Stimulated activated CD4-positive, alpha-beta T cell treated with anti-CD3 and anti-CD28 coated beads, TNF-alpha, amount 100 ng/mL, for 4 hours (primary cell): ENCODE data around the gene DMTF1.

ENCODE experiments used
- DNase-seq, 3 experiments: peaks; one replicate each; pipeline ENCODE4 v3.0.0-alpha.2; 2020; ENCODE audit warnings: low read depth in 3 of 3

DMTF1 gene

GRCh38 chr7:87147500-87147899 lies 4.8 kb upstream of the DMTF1 start:
- no peak for DNase-seq

- DNase-seq: no peak
Measured at GRCh38 chr7:87148332-87148955, 3.8 kb upstream of the DMTF1 start.

DNA sequence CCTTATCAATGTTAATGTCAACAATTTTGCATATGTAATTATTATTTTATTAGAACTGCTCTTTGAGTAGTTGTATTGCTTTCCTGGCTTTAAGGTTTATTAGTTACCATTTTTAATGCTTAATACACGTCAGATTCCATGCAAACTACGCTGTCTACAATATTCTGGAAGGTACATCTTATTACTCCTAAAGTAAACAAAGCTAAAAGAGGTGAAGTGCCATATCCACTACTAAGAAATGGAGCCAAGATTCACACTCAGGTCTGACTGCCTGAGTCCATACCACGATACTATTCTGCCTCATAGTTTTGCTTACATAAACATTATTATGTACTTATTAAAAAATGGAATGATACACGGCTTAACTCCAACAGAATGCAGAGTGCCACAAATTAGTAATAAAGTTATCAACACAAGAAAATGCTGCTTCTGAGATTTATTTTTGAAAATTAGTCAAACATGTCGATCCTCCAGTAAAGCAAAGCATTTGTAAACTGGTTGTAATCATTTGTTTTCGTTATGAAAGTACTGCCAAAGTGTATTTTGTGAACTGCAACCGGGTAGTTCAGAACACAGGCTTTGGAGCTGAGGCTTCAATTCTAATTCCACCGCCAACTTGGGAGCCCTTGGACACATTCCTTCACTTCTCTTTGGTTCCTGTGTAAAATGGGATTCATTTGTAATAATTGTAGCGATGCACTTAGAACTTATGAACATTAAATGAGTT lies 1.1 kb upstream of the DMTF1 start:
- no peak for DNase-seq

DNA sequence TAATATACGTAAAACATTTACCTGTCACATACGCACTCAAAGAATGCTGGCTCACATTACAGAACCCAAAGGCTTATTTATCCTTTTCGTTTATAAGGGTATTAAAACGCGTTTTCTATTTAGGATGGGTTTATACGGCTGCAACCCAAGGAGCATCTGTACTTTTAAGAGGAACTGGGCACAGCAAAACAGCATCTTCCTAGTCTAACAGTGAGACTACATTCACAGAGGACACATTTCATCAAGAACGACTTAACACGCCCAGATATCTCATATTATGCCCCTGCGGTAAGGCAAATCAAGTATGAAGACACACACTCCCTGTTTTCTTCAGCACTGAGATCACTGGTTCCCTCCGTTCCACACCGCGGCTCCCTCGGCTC lies 533 bp upstream of the DMTF1 start:
- no peak for DNase-seq

GRCh38 chr7:87152897-87153641 lies 816 bp downstream of the DMTF1 start:
- DNase-seq: peak in 1 of 3 experiments; percentile 18

- DNase-seq: no peak
Measured at GRCh38 chr7:87154166-87154565, 1.9 kb downstream of the DMTF1 start.

GRCh38 chr7:87154569-87154968 lies 2.3 kb downstream of the DMTF1 start:
- DNase-seq: no peak

DNA sequence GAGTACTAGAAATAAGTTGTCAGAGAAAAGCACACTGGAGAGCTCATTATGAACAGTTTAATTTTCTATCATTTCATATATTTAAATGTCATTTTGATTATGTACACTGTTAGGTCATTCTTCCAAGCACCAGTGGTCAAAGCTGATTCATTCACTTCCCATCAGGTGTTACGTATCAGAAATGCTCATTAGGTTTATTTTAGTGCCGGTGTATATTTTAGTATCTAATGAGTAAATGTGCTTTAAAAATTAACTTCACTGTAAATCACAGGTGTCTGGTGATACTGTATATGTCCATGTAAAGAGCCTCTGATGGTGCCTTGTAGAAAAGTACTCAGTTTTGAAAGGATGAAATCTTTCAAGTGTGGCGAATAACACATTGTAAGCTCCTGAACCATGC lies 3.5 kb downstream of the DMTF1 start:
- DNase-seq: no peak

DNA sequence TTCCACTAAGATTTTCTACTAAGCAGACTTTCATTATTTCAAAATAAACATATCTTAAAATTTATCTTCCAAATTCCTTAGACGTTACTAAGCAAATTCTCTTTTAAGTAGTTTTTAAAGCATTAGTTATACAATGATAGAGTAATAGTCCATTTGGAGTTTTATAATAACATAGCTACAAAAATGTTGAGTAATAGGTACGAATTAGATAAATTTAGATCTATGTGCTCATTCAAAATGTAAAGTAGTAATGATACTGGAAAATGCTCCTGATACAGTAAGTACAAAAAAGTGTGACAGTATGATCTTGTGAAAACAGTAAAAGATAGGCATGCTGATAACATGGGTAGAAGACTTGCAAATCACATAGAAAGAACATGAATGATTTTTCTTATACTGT lies 4.5 kb downstream of the DMTF1 start:
- no peak for DNase-seq

GRCh38 chr7:87159538-87159937 lies 7.3 kb downstream of the DMTF1 start:
- no peak for DNase-seq

DNA sequence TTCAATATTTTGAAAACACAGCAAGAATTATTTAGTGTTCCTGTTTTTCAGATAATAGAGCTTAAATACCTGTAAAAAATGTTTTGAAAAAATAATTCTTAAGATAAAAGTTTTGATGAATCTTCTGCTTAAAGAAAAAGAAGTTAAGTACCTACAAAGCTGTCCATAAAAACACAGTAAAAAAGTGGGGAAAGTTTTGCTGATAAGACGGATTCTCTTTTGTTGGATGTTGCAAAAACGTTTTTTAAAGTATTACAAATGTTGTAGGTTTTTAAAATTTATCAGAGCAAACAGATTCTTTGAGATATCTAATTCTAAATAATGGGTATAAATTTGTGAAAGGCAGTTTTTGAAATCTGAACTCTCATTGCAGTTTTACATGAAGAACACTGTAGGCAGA lies 12.2 kb downstream of the DMTF1 start:
- no peak for DNase-seq

- DNase-seq: no peak
Measured at GRCh38 chr7:87170828-87171227, 18.6 kb downstream of the DMTF1 start.

DNA sequence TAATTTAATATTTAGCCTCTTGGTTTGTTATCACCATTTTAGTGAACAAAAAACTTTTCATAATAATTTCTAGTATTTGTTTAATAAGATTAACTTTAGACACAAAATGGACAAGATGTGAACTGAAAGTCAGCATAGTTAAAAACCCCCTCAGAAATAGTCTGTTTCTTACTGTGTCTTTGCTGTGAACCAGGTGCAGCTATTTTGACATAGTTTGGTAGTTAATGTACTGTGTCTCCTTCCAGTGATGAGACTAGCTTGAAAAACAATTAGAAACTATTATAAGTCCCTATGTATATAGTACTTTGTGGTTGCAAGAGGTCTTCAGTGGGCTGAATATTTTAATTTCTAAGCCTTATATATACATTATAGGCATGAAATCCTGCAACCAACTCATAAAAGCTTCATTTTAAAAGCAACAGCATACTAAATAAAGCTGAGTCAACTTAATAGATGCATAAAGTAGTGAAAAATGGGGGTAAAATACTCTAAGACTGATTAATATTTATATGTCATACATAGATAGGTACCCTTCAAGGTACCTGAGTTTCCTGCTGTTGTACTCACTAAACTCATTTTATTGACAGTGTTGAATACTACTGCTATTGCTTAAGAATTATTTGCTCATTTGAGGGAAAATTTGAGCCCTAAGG lies 19.2 kb downstream of the DMTF1 start:
- DNase-seq: no peak

GRCh38 chr7:87173471-87173870 lies 21.2 kb downstream of the DMTF1 start:
- no peak for DNase-seq

DNA sequence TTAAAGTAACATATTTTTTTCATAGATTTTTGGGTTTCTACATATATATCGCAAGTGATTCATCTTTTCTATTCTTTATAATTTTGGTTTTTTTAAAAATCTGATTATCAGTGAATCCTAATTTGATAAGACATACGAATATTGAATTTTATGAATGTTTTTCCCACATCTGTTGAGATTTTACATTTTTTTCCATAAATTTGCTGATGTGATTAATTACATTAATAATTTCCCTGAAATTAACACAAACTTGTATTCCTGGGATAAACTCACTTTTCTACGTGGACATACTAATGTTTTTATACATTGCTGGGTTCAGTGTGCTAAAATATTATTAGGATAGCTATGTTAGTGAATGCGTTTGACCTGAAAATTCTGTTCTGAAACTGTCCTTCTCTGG lies 26.1 kb downstream of the DMTF1 start:
- no peak for DNase-seq

GRCh38 chr7:87179180-87179579 lies 26.9 kb downstream of the DMTF1 start:
- no peak for DNase-seq

DNA sequence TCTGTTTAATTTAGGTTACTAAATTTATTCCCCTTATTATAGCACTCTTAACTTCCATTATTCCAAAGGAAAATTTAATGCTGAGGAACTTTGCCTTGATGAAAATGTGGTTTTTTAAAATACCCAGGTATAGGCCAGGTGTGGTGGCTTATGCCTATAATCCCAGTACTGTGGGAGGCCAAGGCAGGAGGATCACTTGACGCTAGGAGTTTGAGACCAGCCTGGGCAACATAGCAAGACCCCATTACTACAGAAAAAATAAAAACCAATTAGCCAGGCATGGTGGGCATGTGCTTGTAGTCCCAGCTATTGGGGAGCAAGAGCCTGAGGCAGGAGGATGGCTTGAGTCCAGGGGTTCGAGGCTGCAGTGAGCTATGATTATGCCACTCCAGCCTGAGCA lies 34.9 kb downstream of the DMTF1 start:
- no peak for DNase-seq

DNA sequence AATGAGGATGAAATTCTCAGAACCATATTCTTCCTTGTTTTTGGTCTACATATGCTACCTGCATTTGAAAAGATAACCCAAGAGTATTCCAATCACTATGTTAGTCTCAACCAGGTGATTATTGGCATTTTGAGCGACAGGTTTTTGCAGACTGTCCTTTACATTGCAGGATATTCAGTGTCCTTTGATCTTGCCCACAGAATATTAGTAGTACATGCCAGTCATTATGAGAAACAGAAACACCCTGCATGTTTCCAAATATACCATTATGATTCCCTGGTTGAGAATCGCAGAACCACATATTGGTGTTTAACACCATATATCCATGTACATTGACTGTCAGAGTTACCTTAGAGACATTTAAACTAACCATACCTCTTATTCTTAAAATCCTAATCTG lies 36.7 kb downstream of the DMTF1 start:
- DNase-seq: no peak

- DNase-seq: no peak
Measured at GRCh38 chr7:87190783-87191182, 38.5 kb downstream of the DMTF1 start.

DNA sequence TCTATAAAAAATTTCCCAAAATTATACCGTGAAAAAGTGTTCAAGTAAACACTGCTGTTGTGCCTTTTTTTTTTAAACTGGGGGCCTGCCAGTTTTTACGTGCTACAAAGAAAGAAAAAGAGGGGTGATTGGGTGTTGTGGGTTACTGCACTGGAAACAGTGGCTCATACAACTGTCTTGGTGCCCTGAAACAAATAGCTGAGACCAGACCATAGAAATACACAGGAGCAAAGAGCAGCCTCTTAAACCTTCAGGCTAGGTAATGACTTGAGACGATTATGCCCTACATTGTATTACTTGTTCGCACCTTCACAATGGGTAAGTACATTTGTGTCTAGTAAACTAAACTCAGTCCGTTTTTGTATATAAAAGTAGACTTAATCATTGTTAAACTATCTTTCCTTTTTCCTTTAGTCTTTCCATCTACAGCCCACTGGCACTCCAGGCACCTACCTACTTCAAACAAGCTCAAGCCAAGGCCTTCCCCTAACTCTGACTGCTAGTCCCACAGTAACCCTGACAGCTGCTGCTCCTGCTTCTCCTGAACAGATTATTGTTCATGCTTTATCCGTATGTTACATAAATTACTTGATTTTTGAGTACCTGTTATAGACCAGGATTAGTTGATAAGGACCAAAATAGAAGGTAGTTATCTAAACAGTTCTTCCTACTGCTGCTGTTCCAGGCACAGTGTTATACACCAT lies 40.7 kb downstream of the DMTF1 start:
- DNase-seq: no peak

GRCh38 chr7:87193912-87194311 lies 41.7 kb downstream of the DMTF1 start:
- no peak for DNase-seq

DNA sequence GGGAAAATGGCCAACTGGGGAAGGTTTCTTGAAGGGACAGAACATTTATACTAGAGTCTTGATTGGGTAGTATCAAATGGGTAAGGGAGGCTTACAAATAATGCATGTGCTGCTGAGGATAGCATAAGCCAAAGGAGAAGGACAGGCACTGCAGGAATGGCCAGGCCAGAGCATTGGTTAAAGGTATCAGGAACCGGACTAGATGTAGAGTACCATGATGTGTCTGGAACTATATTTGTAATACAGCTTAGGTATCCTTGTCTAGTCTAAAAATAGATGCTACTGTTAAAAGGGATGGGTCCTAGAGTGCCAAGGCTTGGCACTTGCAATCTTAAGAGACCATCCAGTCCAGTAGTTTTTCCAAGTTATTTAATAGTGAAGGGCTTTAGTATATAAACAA lies 47.0 kb downstream of the DMTF1 start:
- no peak for DNase-seq
